Endothelial cell (in vitro differentiated cells): ENCODE data around the gene ARSG. TPM values are rescaled to one million over a fixed set of nuclear protein-coding genes. Genes with fewer than 3 reads are reported as not detected.

ENCODE experiments used
- DNase-seq: peaks from one replicate; pipeline ENCODE4 v3.0.0; 2021; ENCODE audit warnings: low spot score
- H3K27ac Mint-ChIP-seq: one replicate; pipeline ENCODE4 v1.8.0; 2021; ENCODE audit warnings: mixed read lengths, inconsistent platforms; ENCODE audit not compliant: unreplicated experiment
- H3K27me3 Mint-ChIP-seq: one replicate; pipeline ENCODE4 v1.8.0; 2021; ENCODE audit warnings: mild to moderate bottlenecking, moderate library complexity, mixed read lengths, inconsistent platforms; ENCODE audit not compliant: unreplicated experiment
- H3K36me3 Mint-ChIP-seq: one replicate; pipeline ENCODE4 v1.8.0; 2021; ENCODE audit warnings: mild to moderate bottlenecking, low read depth, mixed read lengths, inconsistent platforms; ENCODE audit not compliant: unreplicated experiment
- H3K4me1 Mint-ChIP-seq: one replicate; pipeline ENCODE4 v1.8.0; 2021; ENCODE audit warnings: mild to moderate bottlenecking, mixed read lengths, inconsistent platforms; ENCODE audit not compliant: unreplicated experiment
- H3K4me3 Mint-ChIP-seq: one replicate; pipeline ENCODE4 v1.8.0; 2021; ENCODE audit warnings: mild to moderate bottlenecking, mixed read lengths, inconsistent platforms; ENCODE audit not compliant: unreplicated experiment
- H3K9me3 Mint-ChIP-seq: one replicate; pipeline ENCODE4 v1.8.0; 2021; ENCODE audit warnings: mixed read lengths, inconsistent platforms; ENCODE audit not compliant: unreplicated experiment
- total RNA-seq: library from RNA; stranded (reverse); fragmentation: NEBNext Ultra II Directional; extraction: Animal tissue kit (Norgen Biotek cat#: 25700); gene quantifications from one replicate; pipeline ENCODE4 v1.2.1, GENCODE V29; 2021; ENCODE audit not compliant: unreplicated experiment
- TF ChIP-seq, protein P1 (sequence below): fragments of 200-600 bp; sonication (generic); IDR thresholded peaks from one replicate; pipeline ENCODE4 v1.5.0; 2021; ENCODE audit warnings: antibody characterized with exemption; ENCODE audit not compliant: unreplicated experiment

ARSG gene
- total RNA-seq, 1 donor from 2014 or later = 9.8 TPM

DNA sequence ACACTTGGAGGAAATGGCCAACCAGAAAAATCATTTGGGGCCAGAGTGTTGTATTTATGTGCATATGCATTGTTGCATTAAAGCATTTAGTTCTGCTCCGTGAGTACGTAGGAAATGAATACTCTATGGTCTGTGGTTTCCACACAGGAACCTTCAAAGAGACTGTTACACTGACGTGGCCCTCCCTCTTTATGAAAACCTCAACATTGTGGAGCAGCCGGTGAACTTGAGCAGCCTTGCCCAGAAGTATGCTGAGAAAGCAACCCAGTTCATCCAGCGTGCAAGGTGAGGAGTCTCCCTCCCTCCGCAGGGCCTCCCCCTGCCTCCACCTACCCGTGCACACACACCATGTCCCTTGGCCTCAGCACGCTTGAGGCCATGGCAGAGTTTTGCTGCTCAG is 65.2 kb downstream of the ARSG start:
- Mint-ChIP-seq H3K4me1 (no peaks in the 10 kb centered on the region), H3K36me3 (peaks cover 6% of the 10 kb centered on the region), H3K27ac (no peak overlapping the region), H3K9me3 (no peaks in the 10 kb centered on the region), H3K27me3 (peaks cover 1% of the 10 kb centered on the region), H3K4me3 (no peak overlapping the region)
- no peak for DNase-seq
- TF ChIP-seq, protein P1, sequence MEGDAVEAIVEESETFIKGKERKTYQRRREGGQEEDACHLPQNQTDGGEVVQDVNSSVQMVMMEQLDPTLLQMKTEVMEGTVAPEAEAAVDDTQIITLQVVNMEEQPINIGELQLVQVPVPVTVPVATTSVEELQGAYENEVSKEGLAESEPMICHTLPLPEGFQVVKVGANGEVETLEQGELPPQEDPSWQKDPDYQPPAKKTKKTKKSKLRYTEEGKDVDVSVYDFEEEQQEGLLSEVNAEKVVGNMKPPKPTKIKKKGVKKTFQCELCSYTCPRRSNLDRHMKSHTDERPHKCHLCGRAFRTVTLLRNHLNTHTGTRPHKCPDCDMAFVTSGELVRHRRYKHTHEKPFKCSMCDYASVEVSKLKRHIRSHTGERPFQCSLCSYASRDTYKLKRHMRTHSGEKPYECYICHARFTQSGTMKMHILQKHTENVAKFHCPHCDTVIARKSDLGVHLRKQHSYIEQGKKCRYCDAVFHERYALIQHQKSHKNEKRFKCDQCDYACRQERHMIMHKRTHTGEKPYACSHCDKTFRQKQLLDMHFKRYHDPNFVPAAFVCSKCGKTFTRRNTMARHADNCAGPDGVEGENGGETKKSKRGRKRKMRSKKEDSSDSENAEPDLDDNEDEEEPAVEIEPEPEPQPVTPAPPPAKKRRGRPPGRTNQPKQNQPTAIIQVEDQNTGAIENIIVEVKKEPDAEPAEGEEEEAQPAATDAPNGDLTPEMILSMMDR = no peak

DNA sequence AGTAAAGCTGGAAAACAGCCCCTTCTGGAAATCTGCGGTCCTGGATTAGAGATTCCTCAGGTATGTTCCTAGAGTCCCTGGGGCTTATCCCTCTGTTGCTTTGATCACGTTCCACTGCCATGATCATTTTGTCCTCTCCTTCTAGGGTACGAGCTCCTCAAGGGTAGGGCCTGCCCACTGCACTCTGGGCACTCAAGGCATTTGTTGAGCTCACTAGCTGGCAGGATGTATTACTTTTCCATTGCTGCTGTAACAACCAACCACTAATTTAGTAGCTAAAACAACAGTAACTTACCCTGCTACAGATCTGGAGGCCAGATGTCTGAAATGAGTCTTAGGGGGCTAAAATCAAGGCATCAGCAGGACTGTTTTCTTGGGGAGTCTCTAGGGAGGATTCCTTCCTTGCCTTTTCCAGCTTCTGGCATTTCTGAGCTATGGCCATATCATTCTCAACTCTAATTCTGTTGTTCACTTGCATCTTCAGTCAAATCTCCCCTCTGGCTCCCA is 65.7 kb downstream of the ARSG start:
- Mint-ChIP-seq H3K4me3 (no peak overlapping the region), H3K27ac (no peak overlapping the region)
- TF ChIP-seq, protein P1 = no peak

DNA sequence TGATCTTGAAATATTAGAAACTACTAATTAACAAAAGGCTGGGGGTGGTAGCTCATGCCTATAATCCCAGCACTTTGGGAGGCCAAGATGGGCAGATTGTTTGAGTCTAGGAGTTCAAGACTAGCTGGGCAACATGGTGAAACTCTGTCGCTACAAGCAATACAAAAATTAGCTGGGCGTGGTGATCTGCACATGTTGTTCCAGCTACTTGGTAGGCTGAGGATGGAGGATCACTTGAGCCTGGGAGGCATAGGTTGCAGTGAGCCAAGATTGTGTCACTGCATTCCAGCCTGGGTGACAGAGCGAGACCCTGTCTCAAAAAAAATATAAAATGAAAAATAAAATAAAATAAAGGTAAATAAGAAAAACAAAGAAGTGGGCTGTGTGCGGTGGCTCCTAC is 66.6 kb downstream of the ARSG start:
- TF ChIP-seq, protein P1 = no peak
- H3K4me3 Mint-ChIP-seq = no peak overlapping the region
- no peak for DNase-seq
- H3K4me1 Mint-ChIP-seq = peaks cover 1% of the 10 kb centered on the region
- H3K27ac Mint-ChIP-seq = no peak overlapping the region
- H3K36me3 Mint-ChIP-seq = peaks cover 12% of the 10 kb centered on the region
- H3K27me3 Mint-ChIP-seq = peaks cover 1% of the 10 kb centered on the region
- H3K9me3 Mint-ChIP-seq = no peaks in the 10 kb centered on the region

More for the DNA sequence above, 65.7 kb downstream of the ARSG start:
- DNase-seq = no peak
- Mint-ChIP-seq H3K27me3 (peaks cover 1% of the 10 kb centered on the region), H3K36me3 (peaks cover 6% of the 10 kb centered on the region), H3K9me3 (no peaks in the 10 kb centered on the region), H3K4me1 (no peaks in the 10 kb centered on the region)

DNA sequence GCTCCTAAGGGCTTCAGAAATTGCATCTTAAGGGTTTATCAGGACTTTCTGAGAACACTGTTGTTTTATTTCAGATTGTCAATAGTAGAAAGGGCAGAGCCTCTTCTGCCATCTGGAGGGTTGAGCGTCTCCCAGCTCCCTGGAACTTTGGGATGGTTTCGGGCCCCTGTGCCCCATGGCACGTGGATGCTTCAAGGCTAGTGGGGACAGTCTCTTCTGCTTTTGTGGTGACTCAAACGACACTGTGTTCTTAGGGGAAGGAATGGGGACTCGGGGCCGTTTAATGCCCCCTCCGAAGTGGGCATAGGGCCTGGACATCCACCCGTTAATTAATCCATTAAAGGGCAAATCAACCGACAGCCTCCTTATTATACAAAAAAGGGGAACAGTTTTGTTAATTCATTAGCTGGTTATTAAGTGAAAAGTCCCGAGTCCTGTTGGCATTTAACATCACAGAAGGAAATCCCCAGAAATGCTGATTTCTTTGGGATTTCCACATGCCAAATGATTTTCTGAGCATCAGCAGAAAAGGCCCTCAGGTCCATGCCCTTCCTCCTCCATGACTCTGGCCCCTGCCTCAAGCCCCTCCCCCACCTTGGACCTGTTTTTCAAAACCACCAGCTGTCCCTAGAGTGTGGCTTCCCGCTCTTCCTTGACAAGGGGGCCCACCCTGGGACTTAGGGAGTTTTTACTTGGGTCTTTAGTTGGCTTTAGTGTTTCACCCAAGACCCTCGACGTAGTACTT is 68.7 kb downstream of the ARSG start:
- DNase-seq = no peak
- Mint-ChIP-seq H3K27ac (no peak overlapping the region), H3K27me3 (peaks cover 9% of the 10 kb centered on the region), H3K4me1 (peaks cover 5% of the 10 kb centered on the region), H3K36me3 (peaks cover 15% of the 10 kb centered on the region), H3K9me3 (no peaks in the 10 kb centered on the region), H3K4me3 (no peak overlapping the region)
- TF ChIP-seq, protein P1 = no peak

DNA sequence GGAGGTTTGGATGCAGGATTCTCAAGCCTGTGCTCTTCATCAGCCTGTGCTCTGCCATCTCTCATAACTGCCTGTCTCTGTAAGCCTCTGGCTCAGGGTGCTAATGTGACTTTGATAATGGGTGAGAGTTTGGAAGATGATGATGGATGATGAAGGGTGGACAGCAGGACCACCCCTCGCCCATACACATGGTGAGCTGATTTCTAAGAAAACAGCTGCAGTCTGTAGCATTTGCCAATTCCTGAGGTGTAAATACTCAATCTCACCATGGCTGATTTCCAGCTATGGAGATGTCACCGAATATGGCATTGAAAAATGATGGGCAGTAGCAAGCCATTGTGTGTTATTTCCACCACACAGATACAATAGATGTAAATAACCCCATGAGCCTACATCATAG is 74.2 kb downstream of the ARSG start:
- Mint-ChIP-seq H3K9me3 (no peaks in the 10 kb centered on the region), H3K36me3 (peaks cover 17% of the 10 kb centered on the region), H3K4me1 (peaks cover 5% of the 10 kb centered on the region), H3K4me3 (no peak overlapping the region), H3K27me3 (peaks cover 7% of the 10 kb centered on the region), H3K27ac (no peak overlapping the region)
- no peak for DNase-seq
- TF ChIP-seq, protein P1 = no peak
